ENCODE measurements around the gene CD180.

The CD180 gene

GRCh38 chr5:67196537-67197059, at the start of gene CD180:
Gene CD180, minus strand, starts transcription at chr5:67196799. Its CDS starts 158 bp downstream, at chr5:67196641.
- DNase-seq (ENCODE audit: low read depth in 2 of 2): no peak

- no peak for DNase-seq (ENCODE audit: low read depth in 2 of 2)
Observed at GRCh38 chr5:67246108-67246507, 49.5 kb upstream of the CD180 start.

GRCh38 chr5:67245259-67245846, 48.8 kb upstream of the CD180 start:
- no peak for DNase-seq (ENCODE audit: low read depth in 2 of 2)

GRCh38 chr5:67244345-67244793, 47.8 kb upstream of the CD180 start:
- DNase-seq (ENCODE audit: low read depth in 2 of 2): no peak

- no peak for DNase-seq (ENCODE audit: low read depth in 2 of 2)
Observed at GRCh38 chr5:67243944-67244343, 47.3 kb upstream of the CD180 start.

- DNase-seq (ENCODE audit: low read depth in 2 of 2): no peak
Observed at GRCh38 chr5:67243349-67243748, 46.8 kb upstream of the CD180 start.

GRCh38 chr5:67241326-67241725, 44.7 kb upstream of the CD180 start:
- no peak for DNase-seq (ENCODE audit: low read depth in 2 of 2)

- no peak for DNase-seq (ENCODE audit: low read depth in 2 of 2)
Observed at GRCh38 chr5:67240846-67241245, 44.2 kb upstream of the CD180 start.

GRCh38 chr5:67240065-67240464, 43.5 kb upstream of the CD180 start:
- no peak for DNase-seq (ENCODE audit: low read depth in 2 of 2)

- no peak for DNase-seq (ENCODE audit: low read depth in 2 of 2)
Observed at GRCh38 chr5:67238191-67238590, 41.6 kb upstream of the CD180 start.

- no peak for DNase-seq (ENCODE audit: low read depth in 2 of 2)
Observed at GRCh38 chr5:67235399-67236110, 39.0 kb upstream of the CD180 start.

- DNase-seq (ENCODE audit: low read depth in 2 of 2): no peak
Observed at GRCh38 chr5:67234671-67235176, 38.1 kb upstream of the CD180 start.

GRCh38 chr5:67233075-67233474, 36.5 kb upstream of the CD180 start:
- DNase-seq (ENCODE audit: low read depth in 2 of 2): no peak

- no peak for DNase-seq (ENCODE audit: low read depth in 2 of 2)
Observed at GRCh38 chr5:67223211-67223610, 26.6 kb upstream of the CD180 start.

GRCh38 chr5:67222243-67223025, 25.8 kb upstream of the CD180 start:
- DNase-seq (ENCODE audit: low read depth in 2 of 2): no peak

GRCh38 chr5:67221487-67222242, 25.1 kb upstream of the CD180 start:
- DNase-seq (ENCODE audit: low read depth in 2 of 2): peak; percentile 6 to 13

GRCh38 chr5:67216564-67216963, 20.0 kb upstream of the CD180 start:
- DNase-seq (ENCODE audit: low read depth in 2 of 2): no peak

GRCh38 chr5:67215519-67216471, 19.2 kb upstream of the CD180 start:
- peak; percentile 42 for DNase-seq (ENCODE audit: low read depth in 2 of 2)

- no peak for DNase-seq (ENCODE audit: low read depth in 2 of 2)
Observed at GRCh38 chr5:67214707-67215447, 18.3 kb upstream of the CD180 start.

GRCh38 chr5:67214036-67214435, 17.4 kb upstream of the CD180 start:
- no peak for DNase-seq (ENCODE audit: low read depth in 2 of 2)
